OCI-LY3 (cell line): ENCODE results near the gene BRI3BP.
"Not testable (repeated sequence)": the region's sequence is repeated elsewhere in the genome, so short reads cannot be mapped to it uniquely, and the experiment has no call there.

Source experiments
- H2AFZ ChIP-seq: fragments of 200-600, 300-600 bp; shearing (Covaris generic); 2 replicates; pipeline ENCODE4 v1.6.0; 2014; ENCODE audit warnings: antibody characterized with exemption, low read depth, low read length
- H3K27ac ChIP-seq: fragments of 200-600, 300-600 bp; sonication (generic); 2 replicates; pipeline ENCODE4 v1.5.1; 2014; ENCODE audit warnings: mild to moderate bottlenecking, low read length, moderate library complexity, mixed read lengths
- H3K27me3 ChIP-seq: fragments of 200-600, 300-600 bp; sonication (generic); 2 replicates; pipeline ENCODE4 v1.6.1; 2014; ENCODE audit warnings: low read depth, low read length, mixed read lengths
- H3K36me3 ChIP-seq: fragments of 200-600, 300-600 bp; sonication (generic); replicated peaks from 2 replicates; pipeline ENCODE3; 2014; ENCODE audit warnings: low read depth, low read length, mixed read lengths
- H3K4me1 ChIP-seq: fragments of 300-600, 200-600 bp; sonication (generic); 2 replicates; pipeline ENCODE4 v1.6.1; 2014; ENCODE audit warnings: low read length, mixed read lengths
- H3K4me2 ChIP-seq: fragments of 200-600, 300-600 bp; sonication (generic); 2 replicates; pipeline ENCODE4 v1.6.1; 2014; ENCODE audit warnings: low read length, mixed read lengths
- H3K4me3 ChIP-seq: fragments of 300-600, 200-600 bp; sonication (generic); 2 replicates; pipeline ENCODE4 v1.5.1; 2014; ENCODE audit warnings: antibody characterized with exemption, mild to moderate bottlenecking, low read length, moderate library complexity
- H3K79me2 ChIP-seq: fragments of 300-600, 200-600 bp; shearing (Covaris generic); 2 replicates; pipeline ENCODE4 v1.6.1; 2014; ENCODE audit warnings: mild to moderate bottlenecking, low read length, mixed read lengths
- H3K9ac ChIP-seq: fragments of 300-600, 200-600 bp; shearing (Covaris generic); 2 replicates; pipeline ENCODE4 v1.6.0; 2014; ENCODE audit warnings: mild to moderate bottlenecking, low read length, moderate library complexity
- H3K9me3 ChIP-seq: fragments of 200-600, 300-600 bp; shearing (Covaris generic); 2 replicates; pipeline ENCODE4 v1.6.1; 2014; ENCODE audit warnings: low read length, mixed read lengths; ENCODE audit not compliant: insufficient read depth
- H4K20me1 ChIP-seq: fragments of 200-600, 300-600 bp; sonication (generic); 2 replicates; pipeline ENCODE4 v1.6.1; 2016; ENCODE audit warnings: low read length, mixed read lengths; ENCODE audit not compliant: insufficient read depth
- EZH2phosphoT487 ChIP-seq: fragments of 200-600 bp; shearing (Covaris generic); IDR thresholded peaks from 2 replicates; pipeline ENCODE4 v1.6.1; 2018; ENCODE audit warnings: antibody characterized with exemption, mixed run types, low read depth
- TF ChIP-seq, protein P1 (sequence below): fragments of 200-600, 300-600 bp; sonication (generic); IDR thresholded peaks from 2 replicates; pipeline ENCODE4 v1.5.1; 2014; ENCODE audit warnings: antibody characterized with exemption, low read length, low read depth

Gene BRI3BP

DNA sequence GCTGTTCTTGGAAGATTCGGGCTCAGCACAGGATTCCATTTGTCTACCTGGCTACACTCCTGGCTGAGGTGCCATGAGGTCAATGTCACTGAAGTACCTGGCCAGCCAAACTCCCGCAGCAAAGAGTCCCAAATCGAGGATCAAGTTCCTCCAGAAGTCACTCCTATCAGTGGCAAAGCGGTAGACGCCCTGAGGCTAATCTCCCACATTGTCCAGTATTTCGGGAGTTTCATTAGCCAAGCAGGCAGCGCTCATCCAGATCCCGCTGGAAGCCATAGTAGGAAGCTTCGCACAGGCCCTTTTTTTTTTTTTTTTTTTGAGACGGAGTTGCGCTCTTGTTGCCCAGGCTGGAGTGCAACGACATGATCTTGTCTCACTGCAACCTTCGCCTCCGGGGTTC is 62.9 kb downstream of the BRI3BP start:
- no peak overlapping the region for H3K4me2 ChIP-seq
- 0 out of 2 replicates have a peak, but pooled peaks cover 5% of the 10 kb centered on the region for H3K9me3 ChIP-seq
- no peak overlapping the region for H3K9ac ChIP-seq
- no peaks in the 10 kb centered on the region for H3K4me1 ChIP-seq
- no peak overlapping the region for H2AFZ ChIP-seq
- no peak overlapping the region for H3K27ac ChIP-seq
- no peaks in the 10 kb centered on the region for H3K36me3 ChIP-seq
- H4K20me1 ChIP-seq = no peaks in the 10 kb centered on the region
- H3K4me3 ChIP-seq = no peak overlapping the region
- no peaks in the 10 kb centered on the region for H3K79me2 ChIP-seq
- H3K27me3 ChIP-seq = no peaks in the 10 kb centered on the region
- TF ChIP-seq, protein P1, sequence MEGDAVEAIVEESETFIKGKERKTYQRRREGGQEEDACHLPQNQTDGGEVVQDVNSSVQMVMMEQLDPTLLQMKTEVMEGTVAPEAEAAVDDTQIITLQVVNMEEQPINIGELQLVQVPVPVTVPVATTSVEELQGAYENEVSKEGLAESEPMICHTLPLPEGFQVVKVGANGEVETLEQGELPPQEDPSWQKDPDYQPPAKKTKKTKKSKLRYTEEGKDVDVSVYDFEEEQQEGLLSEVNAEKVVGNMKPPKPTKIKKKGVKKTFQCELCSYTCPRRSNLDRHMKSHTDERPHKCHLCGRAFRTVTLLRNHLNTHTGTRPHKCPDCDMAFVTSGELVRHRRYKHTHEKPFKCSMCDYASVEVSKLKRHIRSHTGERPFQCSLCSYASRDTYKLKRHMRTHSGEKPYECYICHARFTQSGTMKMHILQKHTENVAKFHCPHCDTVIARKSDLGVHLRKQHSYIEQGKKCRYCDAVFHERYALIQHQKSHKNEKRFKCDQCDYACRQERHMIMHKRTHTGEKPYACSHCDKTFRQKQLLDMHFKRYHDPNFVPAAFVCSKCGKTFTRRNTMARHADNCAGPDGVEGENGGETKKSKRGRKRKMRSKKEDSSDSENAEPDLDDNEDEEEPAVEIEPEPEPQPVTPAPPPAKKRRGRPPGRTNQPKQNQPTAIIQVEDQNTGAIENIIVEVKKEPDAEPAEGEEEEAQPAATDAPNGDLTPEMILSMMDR = no peak
- TF ChIP-seq EZH2phosphoT487 = no peak

DNA sequence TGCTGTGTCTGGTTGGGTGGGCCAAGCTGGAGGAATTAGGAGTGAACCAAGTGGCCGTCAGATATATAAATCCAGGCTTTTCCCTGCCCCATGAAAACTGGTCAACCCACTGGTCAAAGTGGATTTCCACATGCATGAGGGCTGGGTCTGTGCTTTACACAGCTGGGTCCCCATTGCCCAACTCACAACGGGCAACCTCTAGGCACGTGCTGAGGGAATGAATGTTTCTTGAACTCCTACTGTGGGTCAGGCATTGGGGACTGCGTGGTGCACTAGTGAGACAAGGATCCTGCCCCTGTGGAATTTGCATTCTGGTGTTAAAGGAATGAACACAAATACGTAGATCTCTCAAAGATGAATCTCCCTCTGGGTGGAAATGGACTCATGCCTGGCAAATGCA is 64.3 kb downstream of the BRI3BP start:
- H3K36me3 ChIP-seq = no peaks in the 10 kb centered on the region
- no peak overlapping the region for H3K27ac ChIP-seq
- H3K4me3 ChIP-seq = no peak overlapping the region
- TF ChIP-seq, protein P1 = no peak
- no peak for TF ChIP-seq EZH2phosphoT487
- H3K4me1 ChIP-seq = no peaks in the 10 kb centered on the region
- no peak overlapping the region for H3K9ac ChIP-seq
- H4K20me1 ChIP-seq = no peaks in the 10 kb centered on the region
- H3K79me2 ChIP-seq = no peaks in the 10 kb centered on the region
- 0 out of 2 replicates have a peak, but pooled peaks cover 6% of the 10 kb centered on the region for H3K9me3 ChIP-seq
- no peak overlapping the region for H2AFZ ChIP-seq
- no peaks in the 10 kb centered on the region for H3K27me3 ChIP-seq
- H3K4me2 ChIP-seq = no peak overlapping the region

DNA sequence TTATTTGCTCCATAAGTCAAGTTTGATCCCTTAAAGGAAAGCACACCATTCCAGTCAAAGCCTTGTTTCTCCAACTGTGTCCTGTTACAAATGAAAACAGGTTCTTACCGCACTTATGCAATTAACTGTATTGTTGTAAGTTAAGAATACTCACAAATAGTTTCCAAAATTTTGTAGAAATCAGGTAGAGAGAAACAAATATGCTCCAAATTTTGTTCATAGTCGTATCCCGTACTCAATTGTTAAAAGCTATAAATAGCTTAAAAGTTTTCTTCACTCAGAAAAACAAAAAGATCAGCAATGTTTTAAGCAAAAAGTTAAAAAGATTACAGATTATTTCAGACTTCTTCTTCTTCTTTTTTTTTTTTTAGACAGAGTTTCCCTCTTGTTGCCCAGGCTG is 67.8 kb downstream of the BRI3BP start:
- 0 out of 2 replicates have a peak, but pooled peaks cover 6% of the 10 kb centered on the region for H3K9me3 ChIP-seq
- no peak overlapping the region for H3K4me2 ChIP-seq
- H3K9ac ChIP-seq = no peak overlapping the region
- no peak overlapping the region for H3K27ac ChIP-seq
- peaks cover 8% of the 10 kb centered on the region for H3K4me1 ChIP-seq
- H2AFZ ChIP-seq = no peak overlapping the region
- no peak for TF ChIP-seq EZH2phosphoT487
- TF ChIP-seq, protein P1 = no peak
- no peaks in the 10 kb centered on the region for H3K36me3 ChIP-seq
- H3K4me3 ChIP-seq = no peak overlapping the region
- H4K20me1 ChIP-seq = no peaks in the 10 kb centered on the region
- peaks cover 3% of the 10 kb centered on the region; the same call in 1 of the 2 replicates for H3K79me2 ChIP-seq
- H3K27me3 ChIP-seq = no peaks in the 10 kb centered on the region

DNA sequence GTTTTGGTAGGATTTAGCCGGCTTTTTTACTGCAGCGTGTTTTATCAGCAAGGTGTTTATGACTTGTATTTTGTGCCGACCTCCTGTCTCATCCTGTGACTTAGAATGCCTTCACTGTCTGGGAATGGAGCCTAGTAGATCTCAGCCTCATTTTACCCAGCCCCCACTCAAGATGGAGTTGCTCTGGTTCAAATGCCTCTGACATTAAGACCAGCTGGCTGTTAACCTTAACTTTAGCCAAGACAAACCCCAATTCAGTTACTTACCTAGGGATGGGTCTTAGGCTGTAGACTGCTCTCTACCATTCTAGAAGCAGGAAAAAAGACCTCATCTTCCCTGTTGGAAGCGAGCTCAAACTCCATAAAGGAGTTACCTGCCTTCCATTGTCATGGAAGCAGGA is 70.1 kb downstream of the BRI3BP start:
- H3K4me1 ChIP-seq, H3K79me2 ChIP-seq, H3K9ac ChIP-seq, H3K4me3 ChIP-seq, H3K27ac ChIP-seq, H3K4me2 ChIP-seq, H2AFZ ChIP-seq, H3K27me3 ChIP-seq, H3K9me3 ChIP-seq, H4K20me1 ChIP-seq, H3K36me3 ChIP-seq: not testable (repeated sequence)

DNA sequence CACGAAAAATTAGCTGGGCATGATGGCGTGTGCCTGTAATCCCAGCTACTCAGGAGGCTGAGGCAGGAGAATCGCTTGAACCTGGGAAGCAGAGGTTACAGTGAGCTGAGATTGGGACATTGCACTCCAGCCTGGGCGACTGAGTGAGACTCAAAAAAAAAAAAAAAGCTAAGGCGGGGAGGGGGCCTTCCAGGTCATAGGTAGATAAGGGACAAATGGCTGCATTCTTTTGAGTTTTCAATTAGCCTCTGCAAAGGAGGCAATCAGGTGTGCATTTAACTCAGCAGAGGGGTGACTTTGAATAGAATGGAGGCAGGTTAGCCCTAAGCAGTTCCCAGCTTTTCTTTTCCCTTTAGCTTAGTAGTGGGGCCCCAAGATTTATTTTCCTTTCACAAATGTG is 71.0 kb downstream of the BRI3BP start:
- TF ChIP-seq EZH2phosphoT487 = no peak
- TF ChIP-seq, protein P1 = no peak
- Histone ChIP-seq H3K79me2 (peaks cover 3% of the 10 kb centered on the region; the same call in 1 of the 2 replicates), H3K4me3 (peak overlapping the region; percentile 89), H3K36me3 (no peaks in the 10 kb centered on the region), H3K9ac (peak overlapping the region; percentile 79), H2AFZ (peak overlapping the region; percentile 97), H4K20me1 (no peaks in the 10 kb centered on the region), H3K4me1 (peaks cover 8% of the 10 kb centered on the region), H3K9me3 (0 out of 2 replicates have a peak, but pooled peaks cover 6% of the 10 kb centered on the region), H3K4me2 (peak overlapping the region; percentile 86), H3K27me3 (no peaks in the 10 kb centered on the region), H3K27ac (no peak overlapping the region)
